ENCODE measurements around the gene DIAPH3. TPM values are rescaled to one million over a fixed set of nuclear protein-coding genes. Genes with fewer than 3 reads are reported as not detected.

Gene DIAPH3
- total RNA-seq, 2 donors from 2014 or later = 7.1 to 8.0 TPM

DNA sequence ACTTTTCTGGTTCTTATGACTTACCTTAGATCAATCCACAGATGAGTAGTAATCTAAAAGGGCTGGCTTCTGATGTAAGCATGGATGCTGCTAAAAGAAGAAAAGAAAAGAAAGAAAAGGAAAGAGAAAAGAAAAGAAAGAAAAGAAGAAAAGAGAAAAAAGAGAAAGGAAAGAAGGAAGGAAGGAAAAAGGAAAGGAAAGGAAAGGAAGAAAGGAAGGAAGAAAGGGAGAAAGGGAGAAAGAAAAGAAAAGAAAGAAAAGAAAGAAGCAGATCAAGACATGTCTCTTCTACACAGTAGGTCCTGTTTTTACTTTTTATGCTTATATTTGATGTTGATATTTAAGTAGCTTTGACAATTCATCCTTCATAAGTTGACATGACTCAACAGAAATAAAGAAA is 421.3 kb downstream of the DIAPH3 start:
- Histone ChIP-seq H3K27me3 (replicated peaks; ENCODE audit: insufficient read depth) (no peaks in the 10 kb centered on the region), H3K4me3 (no peak overlapping the region), H3K4me1 (ENCODE audit: control insufficient read depth in 1 of 2, low read depth in 2 of 2) (no peaks in the 10 kb centered on the region), H3K27ac (no peak overlapping the region), H3K9me3 (no peaks in the 10 kb centered on the region), H3K36me3 (no peaks in the 10 kb centered on the region)
- DNase-seq (ENCODE audit: low spot score) (no peak), ATAC-seq (ENCODE audit: insufficient number of reproducible peaks, low FRiP score, low read depth) (no peak)
- TF ChIP-seq CTCF (IDR thresholded peaks at IDR 0.05) = no peak

DNA sequence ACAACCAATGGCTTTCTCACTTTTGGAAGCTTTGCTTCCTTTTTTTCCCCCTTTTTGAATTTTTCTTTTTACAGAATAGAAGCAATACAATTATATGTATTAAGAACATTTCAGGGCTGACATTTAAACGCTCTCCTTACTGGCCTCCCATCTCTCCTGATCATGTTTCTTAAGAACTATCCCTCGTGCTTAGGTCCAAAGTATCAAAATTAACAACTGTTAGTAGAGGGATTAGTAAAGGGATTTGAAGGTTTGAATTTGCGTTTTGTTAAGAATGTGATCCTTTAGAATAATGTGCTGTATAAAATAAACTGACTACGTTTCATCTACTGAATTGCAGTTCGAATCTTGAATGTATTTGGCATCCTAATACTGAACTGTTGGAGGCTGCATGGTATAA is 424.8 kb downstream of the DIAPH3 start:
- H3K9me3 ChIP-seq = no peaks in the 10 kb centered on the region
- H3K36me3 ChIP-seq = no peaks in the 10 kb centered on the region
- H3K27me3 ChIP-seq (replicated peaks; ENCODE audit: insufficient read depth) = no peaks in the 10 kb centered on the region
- no peak for ATAC-seq (ENCODE audit: insufficient number of reproducible peaks, low FRiP score, low read depth)
- no peak for DNase-seq (ENCODE audit: low spot score)
- H3K27ac ChIP-seq = no peak overlapping the region
- no peak overlapping the region for H3K4me3 ChIP-seq
- no peak for TF ChIP-seq CTCF (IDR thresholded peaks at IDR 0.05)
- no peaks in the 10 kb centered on the region for H3K4me1 ChIP-seq (ENCODE audit: control insufficient read depth in 1 of 2, low read depth in 2 of 2)

GRCh38 chr13:59734393-59734792 is 429.3 kb downstream of the DIAPH3 start:
- no peak overlapping the region for H3K4me3 ChIP-seq
- H3K27ac ChIP-seq = no peak overlapping the region
- no peak for TF ChIP-seq CTCF (IDR thresholded peaks at IDR 0.05)
- H3K4me1 ChIP-seq (ENCODE audit: control insufficient read depth in 1 of 2, low read depth in 2 of 2) = peaks cover 5 to 8% of the 10 kb centered on the region in 2 donors
- no peaks in the 10 kb centered on the region for H3K36me3 ChIP-seq
- ATAC-seq (ENCODE audit: insufficient number of reproducible peaks, low FRiP score, low read depth) = no peak
- H3K9me3 ChIP-seq = no peaks in the 10 kb centered on the region
- H3K27me3 ChIP-seq (replicated peaks; ENCODE audit: insufficient read depth) = no peaks in the 10 kb centered on the region
- no peak for DNase-seq (ENCODE audit: low spot score)

DNA sequence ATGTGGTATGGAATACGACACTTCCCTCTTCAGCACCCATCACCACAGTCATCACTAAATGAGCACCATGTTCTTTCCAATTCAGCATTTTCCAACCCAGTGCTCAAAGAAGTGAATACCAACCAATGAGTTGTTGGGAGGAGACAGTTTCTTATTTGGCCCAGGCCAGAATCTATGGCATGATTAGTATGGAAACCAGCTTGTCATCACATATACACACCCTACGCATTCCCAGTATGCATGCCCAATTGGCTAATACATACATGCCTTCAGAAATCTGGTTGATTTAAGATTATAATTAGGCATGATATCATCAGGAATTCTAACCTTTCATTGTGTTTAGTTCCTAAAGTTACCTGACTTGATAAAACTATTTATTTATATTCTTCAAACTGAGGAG is 430.0 kb downstream of the DIAPH3 start:
- Histone ChIP-seq H3K9me3 (no peaks in the 10 kb centered on the region), H3K36me3 (no peaks in the 10 kb centered on the region), H3K27ac (no peak overlapping the region), H3K4me3 (no peak overlapping the region), H3K27me3 (replicated peaks; ENCODE audit: insufficient read depth) (no peaks in the 10 kb centered on the region), H3K4me1 (ENCODE audit: control insufficient read depth in 1 of 2, low read depth in 2 of 2) (peaks cover 5 to 8% of the 10 kb centered on the region in 2 donors)
- no peak for DNase-seq (ENCODE audit: low spot score)
- TF ChIP-seq CTCF (IDR thresholded peaks at IDR 0.05) = no peak
- no peak for ATAC-seq (ENCODE audit: insufficient number of reproducible peaks, low FRiP score, low read depth)

DNA sequence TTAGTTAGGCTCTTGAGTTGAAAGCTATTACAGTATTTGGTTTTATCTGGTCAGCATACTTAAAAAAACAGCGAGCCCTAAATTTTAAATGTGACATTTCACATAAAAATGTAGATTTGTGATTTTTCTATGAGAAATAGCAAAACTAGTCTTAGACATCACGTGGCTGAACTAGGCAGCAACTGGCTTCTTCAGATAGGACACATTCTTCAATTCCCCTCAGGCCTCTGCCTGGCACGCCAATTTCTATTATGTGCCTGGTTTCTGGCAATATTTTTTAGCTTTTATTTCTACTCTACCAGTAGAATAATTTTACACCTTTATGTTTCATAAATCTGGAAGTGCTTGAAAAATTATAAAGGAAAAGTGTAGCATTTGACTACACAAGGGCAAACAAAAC is 433.7 kb downstream of the DIAPH3 start:
- Histone ChIP-seq H3K4me1 (ENCODE audit: control insufficient read depth in 1 of 2, low read depth in 2 of 2) (peaks cover 5 to 8% of the 10 kb centered on the region in 2 donors), H3K36me3 (no peaks in the 10 kb centered on the region), H3K4me3 (no peak overlapping the region), H3K27ac (no peak overlapping the region), H3K9me3 (no peaks in the 10 kb centered on the region), H3K27me3 (replicated peaks; ENCODE audit: insufficient read depth) (no peaks in the 10 kb centered on the region)
- no peak for TF ChIP-seq CTCF (IDR thresholded peaks at IDR 0.05)
- DNase-seq (ENCODE audit: low spot score) (no peak), ATAC-seq (ENCODE audit: insufficient number of reproducible peaks, low FRiP score, low read depth) (no peak)

Measured in thoracic aorta (tissue), 2 donors.